HG03378 (cell line): ENCODE data around the gene BTC.
"Not testable (repeated sequence)": the region's sequence is repeated elsewhere in the genome, so short reads cannot be mapped to it uniquely, and the experiment has no call there.

ENCODE experiments used
- ATAC-seq: cut with Tn5 transposase; IDR thresholded peaks from one replicate; pipeline ENCODE4 v1.9.1; 2021; ENCODE audit warnings: mild to moderate bottlenecking, moderate library complexity; ENCODE audit not compliant: unreplicated experiment

BTC gene

GRCh38 chr4:74794382-74795010 lies at the start of gene BTC:
BTC (minus strand) TSS chr4:74794523; CDS start chr4:74794325, 198 bp downstream.
- no peak for ATAC-seq

GRCh38 chr4:74840936-74841509 lies 46.7 kb upstream of the BTC start:
- ATAC-seq: no peak

- no peak for ATAC-seq
Measured at GRCh38 chr4:74838746-74839370, 44.5 kb upstream of the BTC start.

GRCh38 chr4:74830928-74831327 lies 36.6 kb upstream of the BTC start:
- ATAC-seq: no peak

- ATAC-seq: peak; percentile 85
Measured at GRCh38 chr4:74823194-74823593, 28.9 kb upstream of the BTC start.

GRCh38 chr4:74822603-74823002 lies 28.3 kb upstream of the BTC start:
- ATAC-seq: no peak

- ATAC-seq: no peak
Measured at GRCh38 chr4:74821541-74821940, 27.2 kb upstream of the BTC start.

GRCh38 chr4:74814052-74814451 lies 19.7 kb upstream of the BTC start:
- ATAC-seq: no peak

GRCh38 chr4:74812056-74812455 lies 17.7 kb upstream of the BTC start:
- ATAC-seq: not testable (repeated sequence)

GRCh38 chr4:74805601-74806000 lies 11.3 kb upstream of the BTC start:
- ATAC-seq: no peak

GRCh38 chr4:74800310-74800709 lies 6.0 kb upstream of the BTC start:
- no peak for ATAC-seq

- ATAC-seq: no peak
Measured at GRCh38 chr4:74796631-74797030, 2.3 kb upstream of the BTC start.

GRCh38 chr4:74793757-74794381 lies 454 bp downstream of the BTC start:
- no peak for ATAC-seq

- ATAC-seq: no peak
Measured at GRCh38 chr4:74790652-74791051, 3.7 kb downstream of the BTC start.

GRCh38 chr4:74789518-74789917 lies 4.8 kb downstream of the BTC start:
- ATAC-seq: no peak

GRCh38 chr4:74777531-74777930 lies 16.8 kb downstream of the BTC start:
- ATAC-seq: no peak

GRCh38 chr4:74772783-74773182 lies 21.5 kb downstream of the BTC start:
- ATAC-seq: no peak

GRCh38 chr4:74772106-74772505 lies 22.2 kb downstream of the BTC start:
- ATAC-seq: no peak

GRCh38 chr4:74770226-74770910 lies 24.0 kb downstream of the BTC start:
- ATAC-seq: no peak

GRCh38 chr4:74768857-74769525 lies 25.3 kb downstream of the BTC start:
- ATAC-seq: peak; percentile 55

GRCh38 chr4:74764119-74764518 lies 30.2 kb downstream of the BTC start:
- no peak for ATAC-seq
